Suprapubic skin (tissue), 4 donors: Measurements from ENCODE around the gene BRPF3.

Experiments used
- EP300 ChIP-seq: sonication (generic); formaldehyde crosslinking; IDR thresholded peaks from one replicate; pipeline ENCODE4 v1.6.1; 2017; ENCODE audit warnings: antibody characterized with exemption
- POLR2A ChIP-seq, 2 donors: fragments of 450-650 bp; IDR thresholded peaks; one replicate each; pipeline ENCODE4 v1.6.1; 2017; ENCODE audit warnings: antibody characterized with exemption in 2 of 2, mild to moderate bottlenecking in 2 of 2, moderate library complexity in 2 of 2
- POLR2AphosphoS5 ChIP-seq, 3 donors: sonication (generic); formaldehyde crosslinking; IDR thresholded peaks; one replicate each; pipeline ENCODE4 v1.6.1; 2017; ENCODE audit warnings: antibody characterized with exemption in 3 of 3
- TF ChIP-seq, protein P1 (sequence below), 2 donors: fragments of 200-600 bp in 1 of 2; fragments of 450-650 bp in 1 of 2; sonication (generic) in 1 of 2; IDR thresholded peaks; one replicate each; pipeline ENCODE4 v1.5.1; 2016 to 2019; ENCODE audit warnings: antibody characterized with exemption in 2 of 2, mild to moderate bottlenecking in 1 of 2, moderate library complexity in 1 of 2

GRCh38 chr6:36149476-36149875 is 47.1 kb upstream of the BRPF3 start:
- TF ChIP-seq POLR2AphosphoS5 (IDR thresholded peaks at IDR 0.05) (no peak), POLR2A (IDR thresholded peaks at IDR 0.05) (no peak), EP300 (no peak)
- TF ChIP-seq, protein P1, sequence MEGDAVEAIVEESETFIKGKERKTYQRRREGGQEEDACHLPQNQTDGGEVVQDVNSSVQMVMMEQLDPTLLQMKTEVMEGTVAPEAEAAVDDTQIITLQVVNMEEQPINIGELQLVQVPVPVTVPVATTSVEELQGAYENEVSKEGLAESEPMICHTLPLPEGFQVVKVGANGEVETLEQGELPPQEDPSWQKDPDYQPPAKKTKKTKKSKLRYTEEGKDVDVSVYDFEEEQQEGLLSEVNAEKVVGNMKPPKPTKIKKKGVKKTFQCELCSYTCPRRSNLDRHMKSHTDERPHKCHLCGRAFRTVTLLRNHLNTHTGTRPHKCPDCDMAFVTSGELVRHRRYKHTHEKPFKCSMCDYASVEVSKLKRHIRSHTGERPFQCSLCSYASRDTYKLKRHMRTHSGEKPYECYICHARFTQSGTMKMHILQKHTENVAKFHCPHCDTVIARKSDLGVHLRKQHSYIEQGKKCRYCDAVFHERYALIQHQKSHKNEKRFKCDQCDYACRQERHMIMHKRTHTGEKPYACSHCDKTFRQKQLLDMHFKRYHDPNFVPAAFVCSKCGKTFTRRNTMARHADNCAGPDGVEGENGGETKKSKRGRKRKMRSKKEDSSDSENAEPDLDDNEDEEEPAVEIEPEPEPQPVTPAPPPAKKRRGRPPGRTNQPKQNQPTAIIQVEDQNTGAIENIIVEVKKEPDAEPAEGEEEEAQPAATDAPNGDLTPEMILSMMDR (IDR thresholded peaks at IDR 0.05): no peak
